ENCODE results near the gene RAB33A.

DNA sequence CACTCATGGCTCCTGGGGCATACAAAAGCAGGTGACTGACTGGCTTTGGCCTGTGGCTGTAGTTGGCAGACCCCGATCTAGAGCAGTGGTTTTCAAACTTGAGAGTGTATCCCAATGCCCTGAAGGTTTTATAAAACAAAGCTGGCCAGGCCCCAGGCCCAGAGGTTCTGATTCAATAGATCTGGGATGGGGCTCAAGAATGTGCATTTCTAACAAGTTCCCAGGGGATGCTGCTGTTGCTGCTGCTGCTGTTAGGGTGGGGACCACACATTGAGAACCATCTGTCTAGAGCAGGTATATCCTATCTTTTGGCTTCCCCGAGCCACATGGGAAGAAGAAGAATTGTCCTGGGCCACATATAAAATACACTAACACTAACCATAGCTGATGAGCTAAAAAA, 13.5 kb upstream of the RAB33A start:
- TF ChIP-seq ZNF529 (tag by site-specific recombination; IDR thresholded peaks at IDR 0.05; ENCODE audit: insufficient replicate concordance) (no peak), ZNF112 (tag by site-specific recombination; IDR thresholded peaks at IDR 0.05) (no peak), KLF10 (tag by site-specific recombination; IDR thresholded peaks at IDR 0.05) (no peak), GLIS1 (tag by site-specific recombination; IDR thresholded peaks at IDR 0.05) (no peak), ZNF76 (tag by site-specific recombination; IDR thresholded peaks at IDR 0.05; ENCODE audit: borderline replicate concordance, low read depth) (no peak), ZNF350 (tag by site-specific recombination; IDR thresholded peaks at IDR 0.05) (no peak)
- TF ChIP-seq, protein P1, sequence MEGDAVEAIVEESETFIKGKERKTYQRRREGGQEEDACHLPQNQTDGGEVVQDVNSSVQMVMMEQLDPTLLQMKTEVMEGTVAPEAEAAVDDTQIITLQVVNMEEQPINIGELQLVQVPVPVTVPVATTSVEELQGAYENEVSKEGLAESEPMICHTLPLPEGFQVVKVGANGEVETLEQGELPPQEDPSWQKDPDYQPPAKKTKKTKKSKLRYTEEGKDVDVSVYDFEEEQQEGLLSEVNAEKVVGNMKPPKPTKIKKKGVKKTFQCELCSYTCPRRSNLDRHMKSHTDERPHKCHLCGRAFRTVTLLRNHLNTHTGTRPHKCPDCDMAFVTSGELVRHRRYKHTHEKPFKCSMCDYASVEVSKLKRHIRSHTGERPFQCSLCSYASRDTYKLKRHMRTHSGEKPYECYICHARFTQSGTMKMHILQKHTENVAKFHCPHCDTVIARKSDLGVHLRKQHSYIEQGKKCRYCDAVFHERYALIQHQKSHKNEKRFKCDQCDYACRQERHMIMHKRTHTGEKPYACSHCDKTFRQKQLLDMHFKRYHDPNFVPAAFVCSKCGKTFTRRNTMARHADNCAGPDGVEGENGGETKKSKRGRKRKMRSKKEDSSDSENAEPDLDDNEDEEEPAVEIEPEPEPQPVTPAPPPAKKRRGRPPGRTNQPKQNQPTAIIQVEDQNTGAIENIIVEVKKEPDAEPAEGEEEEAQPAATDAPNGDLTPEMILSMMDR (tag by site-specific recombination; IDR thresholded peaks at IDR 0.05): no peak
